ENCODE measurements around the gene CNST.

DNA sequence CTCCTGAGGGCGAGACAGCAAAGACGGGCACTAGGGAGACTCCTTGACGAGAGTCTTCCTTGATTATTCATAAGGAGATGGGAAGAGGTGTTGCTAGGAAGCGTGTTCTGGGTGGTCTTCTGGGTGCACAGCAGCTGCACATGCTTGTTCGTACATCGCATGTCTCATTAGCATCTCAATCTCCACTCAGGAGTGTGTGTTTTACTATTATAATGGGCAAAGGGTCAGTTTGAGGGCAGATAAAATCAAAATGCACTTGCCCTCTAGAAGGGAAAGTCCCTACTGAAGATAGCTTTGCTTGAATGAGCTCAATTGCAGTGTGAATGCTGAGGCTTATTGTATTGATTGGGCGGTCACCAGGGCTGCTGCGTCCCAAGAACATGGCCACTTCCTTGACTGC lies 107.8 kb downstream of the CNST start:
- TF ChIP-seq, protein P1, sequence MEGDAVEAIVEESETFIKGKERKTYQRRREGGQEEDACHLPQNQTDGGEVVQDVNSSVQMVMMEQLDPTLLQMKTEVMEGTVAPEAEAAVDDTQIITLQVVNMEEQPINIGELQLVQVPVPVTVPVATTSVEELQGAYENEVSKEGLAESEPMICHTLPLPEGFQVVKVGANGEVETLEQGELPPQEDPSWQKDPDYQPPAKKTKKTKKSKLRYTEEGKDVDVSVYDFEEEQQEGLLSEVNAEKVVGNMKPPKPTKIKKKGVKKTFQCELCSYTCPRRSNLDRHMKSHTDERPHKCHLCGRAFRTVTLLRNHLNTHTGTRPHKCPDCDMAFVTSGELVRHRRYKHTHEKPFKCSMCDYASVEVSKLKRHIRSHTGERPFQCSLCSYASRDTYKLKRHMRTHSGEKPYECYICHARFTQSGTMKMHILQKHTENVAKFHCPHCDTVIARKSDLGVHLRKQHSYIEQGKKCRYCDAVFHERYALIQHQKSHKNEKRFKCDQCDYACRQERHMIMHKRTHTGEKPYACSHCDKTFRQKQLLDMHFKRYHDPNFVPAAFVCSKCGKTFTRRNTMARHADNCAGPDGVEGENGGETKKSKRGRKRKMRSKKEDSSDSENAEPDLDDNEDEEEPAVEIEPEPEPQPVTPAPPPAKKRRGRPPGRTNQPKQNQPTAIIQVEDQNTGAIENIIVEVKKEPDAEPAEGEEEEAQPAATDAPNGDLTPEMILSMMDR (IDR thresholded peaks at IDR 0.05), result no peak
- TF ChIP-seq POLR2A (IDR thresholded peaks at IDR 0.05) (no peak), EP300 (IDR thresholded peaks at IDR 0.05) (no peak), POLR2AphosphoS5 (IDR thresholded peaks at IDR 0.05) (no peak)

Measured in suprapubic skin (tissue), 4 donors.